Activated CD8-positive, alpha-beta memory T cell treated with anti-CD3 and anti-CD28 coated beads for 36 hours (primary cell): ENCODE results near the gene PTBP3. TPM values are rescaled to one million over a fixed set of nuclear protein-coding genes. Genes with fewer than 3 reads are reported as not detected.

Source experiments
- CTCF ChIA-PET: fragments of 350-600 bp; sonication (Branson Sonifier 250); formaldehyde crosslinking; loops from one replicate; lab custom pipeline; 2021; ENCODE audit warnings: antibody characterized with exemption; lab: Charles Lee
- POLR2A ChIA-PET: fragments of 350-600 bp; sonication (Branson Sonifier 250); formaldehyde crosslinking; loops from one replicate; lab custom pipeline; 2021; ENCODE audit warnings: antibody characterized with exemption; lab: Charles Lee
- total RNA-seq, 2 experiments: library from RNA; stranded (reverse); gene quantifications; one replicate each; pipeline ENCODE4 v1.2.3, GENCODE V29; 2021

PTBP3 gene
- total RNA-seq, 2 experiments from 2014 or later: 118 to 119 TPM

GRCh38 chr9:112332674-112332976 is 794 bp downstream of the PTBP3 start:
- ChIA-PET POLR2A (interaction anchor here (1.2 to 2.4 kb wide), 2 partner anchors 47 to 239 kb away, joined by 3 to 22 read pairs; partner anchors contain the start of gene HSDL2), CTCF (interaction anchor here (0.6 to 2.5 kb wide), 4 partner anchors 25 to 235 kb away, joined by 3 to 8 read pairs (median 3); partner anchors contain the start of gene HSDL2)

- POLR2A ChIA-PET: interaction anchor here (0.7 to 2.4 kb wide), 2 partner anchors 10 to 47 kb away, joined by 3 to 22 read pairs; partner anchors contain the start of gene HSDL2
These were observed 1.2 kb downstream of the PTBP3 start for GRCh38 chr9:112332214-112332613.

GRCh38 chr9:112331674-112331952 is 1.8 kb downstream of the PTBP3 start:
- CTCF ChIA-PET: interaction anchor here (0.8 to 1.0 kb wide), 2 partner anchors 12 to 70 kb away, joined by 3 read pairs; no protein-coding TSS in a partner anchor
- POLR2A ChIA-PET: interaction anchor here (0.7 kb wide), 1 partner anchor 9 kb away, joined by 3 read pairs; no protein-coding TSS in a partner anchor

More at GRCh38 chr9:112332214-112332613, 1.2 kb downstream of the PTBP3 start:
- CTCF ChIA-PET: interaction anchor here (0.6 to 2.5 kb wide), 4 partner anchors 12 to 71 kb away, joined by 3 to 8 read pairs (median 3); partner anchors contain the start of gene HSDL2

DNA sequence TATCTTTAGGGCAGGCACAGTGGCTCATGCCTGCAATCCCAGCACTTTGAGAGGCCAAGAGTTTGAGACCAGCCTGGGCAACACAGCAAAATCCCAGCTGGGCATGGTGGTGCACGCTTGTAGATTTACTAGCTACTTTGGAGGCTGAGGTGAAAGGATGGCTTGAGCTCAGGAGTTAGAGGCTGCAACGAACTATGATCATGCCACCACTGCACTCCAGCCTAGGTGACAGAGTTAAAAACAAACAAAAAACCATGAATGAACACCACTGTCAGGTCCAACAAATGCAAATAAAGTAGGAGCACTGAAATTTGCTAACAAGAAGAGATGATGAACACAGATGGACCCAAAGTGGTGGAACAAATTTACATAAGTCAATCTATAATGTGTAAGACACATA is 4.9 kb downstream of the PTBP3 start:
- ChIA-PET CTCF (no interaction called here), POLR2A (interaction anchor here (1.3 kb wide), 1 partner anchor 51 kb away, joined by 5 read pairs; the partner anchor contains the start of gene HSDL2)

GRCh38 chr9:112327718-112328450 is 5.5 kb downstream of the PTBP3 start:
- ChIA-PET CTCF (interaction anchor here (0.6 to 1.0 kb wide), 2 partner anchors 107 to 157 kb away, joined by 3 read pairs; no protein-coding TSS in a partner anchor), POLR2A (interaction anchor here (0.7 to 1.7 kb wide), 3 partner anchors 10 to 52 kb away, joined by 3 to 5 read pairs (median 4); partner anchors contain the start of gene HSDL2)

DNA sequence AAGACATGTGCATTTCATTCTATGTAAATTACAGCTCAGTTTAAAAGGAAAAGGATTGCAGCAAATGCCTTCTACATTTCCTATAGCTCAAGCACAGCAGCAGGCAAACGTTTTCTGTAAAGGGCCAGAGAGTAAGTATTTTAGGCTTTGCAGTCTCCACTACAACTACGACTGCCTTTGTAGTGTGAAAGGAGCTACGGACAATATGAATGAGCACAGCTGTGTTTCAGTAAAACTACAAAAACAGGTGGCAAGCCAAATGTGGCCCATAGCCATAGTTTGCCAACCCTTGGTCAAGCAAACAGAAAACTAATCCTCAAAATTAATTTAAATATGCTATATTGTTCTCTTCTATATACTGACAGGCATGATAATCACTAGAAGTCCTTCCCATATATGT is 7.2 kb downstream of the PTBP3 start:
- POLR2A ChIA-PET: no interaction called here
- CTCF ChIA-PET: interaction anchor here (0.5 to 1.1 kb wide), 2 partner anchors 101 to 116 kb away, joined by 3 to 5 read pairs; no protein-coding TSS in a partner anchor

DNA sequence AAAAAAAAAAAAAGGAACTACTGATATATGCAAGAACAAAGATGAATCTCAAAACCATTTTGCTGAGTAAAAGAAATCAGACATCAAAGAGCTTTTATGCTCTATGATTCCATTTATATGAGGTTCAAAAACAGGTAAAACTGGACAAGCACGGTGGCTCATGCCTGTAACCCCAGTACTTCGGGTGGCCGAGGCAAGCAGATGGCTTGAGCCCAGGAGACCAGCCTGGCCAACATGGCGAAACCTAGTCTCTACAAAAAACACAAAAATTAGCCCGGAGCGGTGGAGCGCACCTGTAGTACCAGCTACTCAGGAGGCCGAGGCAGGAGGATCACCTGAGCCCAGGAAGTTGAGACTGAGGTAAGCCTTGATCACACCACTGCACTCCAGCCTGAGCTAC is 7.8 kb downstream of the PTBP3 start:
- ChIA-PET POLR2A (no interaction called here), CTCF (interaction anchor here (1.0 to 1.1 kb wide), 2 partner anchors 45 to 101 kb away, joined by 3 read pairs; no protein-coding TSS in a partner anchor)

DNA sequence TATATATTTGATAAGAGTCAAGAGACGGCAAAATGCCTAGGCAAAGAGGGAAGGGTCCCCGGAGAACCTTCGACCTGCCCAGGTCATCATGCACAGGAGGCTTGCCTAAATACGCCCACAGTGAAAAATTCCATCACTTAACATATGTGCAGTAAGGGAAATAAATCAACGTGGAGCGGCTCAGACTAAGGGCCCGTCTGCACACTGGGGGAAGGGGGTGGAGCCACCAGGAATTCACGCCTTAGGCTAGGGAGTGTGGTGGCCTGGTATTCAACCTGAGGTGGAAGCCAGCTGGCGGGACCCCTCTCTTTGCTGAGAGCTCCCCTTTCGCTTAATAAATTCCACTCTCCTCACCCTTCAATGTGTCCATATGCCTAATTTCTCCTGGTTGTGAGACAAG is 8.3 kb downstream of the PTBP3 start:
- POLR2A ChIA-PET: no interaction called here

DNA sequence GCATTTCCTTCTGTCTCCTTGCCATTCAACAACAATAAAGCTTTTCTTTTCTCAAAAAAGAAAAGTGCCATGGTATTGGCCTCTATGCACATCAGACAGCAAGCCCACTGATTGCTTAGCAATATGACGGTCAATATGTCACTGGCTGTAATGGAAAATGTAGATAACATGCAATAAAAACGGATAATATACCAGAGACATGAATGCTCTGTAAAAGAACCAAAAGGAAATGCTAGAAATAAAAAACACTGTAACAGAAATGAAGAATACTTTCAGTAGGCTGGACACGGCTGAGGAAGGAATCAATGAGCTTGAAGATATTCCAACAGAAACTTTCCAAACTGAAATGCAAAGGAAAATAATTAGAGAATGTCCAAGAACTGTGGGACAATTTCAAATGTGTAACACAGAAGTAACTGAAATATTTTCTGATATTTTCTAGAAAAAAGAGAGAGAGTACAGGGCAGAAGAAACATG is 10.0 kb downstream of the PTBP3 start:
- ChIA-PET CTCF (no interaction called here), POLR2A (no interaction called here)

More for the DNA sequence above, 8.3 kb downstream of the PTBP3 start:
- CTCF ChIA-PET: interaction anchor here (1.0 to 1.1 kb wide), 2 partner anchors 46 to 100 kb away, joined by 3 read pairs; no protein-coding TSS in a partner anchor

DNA sequence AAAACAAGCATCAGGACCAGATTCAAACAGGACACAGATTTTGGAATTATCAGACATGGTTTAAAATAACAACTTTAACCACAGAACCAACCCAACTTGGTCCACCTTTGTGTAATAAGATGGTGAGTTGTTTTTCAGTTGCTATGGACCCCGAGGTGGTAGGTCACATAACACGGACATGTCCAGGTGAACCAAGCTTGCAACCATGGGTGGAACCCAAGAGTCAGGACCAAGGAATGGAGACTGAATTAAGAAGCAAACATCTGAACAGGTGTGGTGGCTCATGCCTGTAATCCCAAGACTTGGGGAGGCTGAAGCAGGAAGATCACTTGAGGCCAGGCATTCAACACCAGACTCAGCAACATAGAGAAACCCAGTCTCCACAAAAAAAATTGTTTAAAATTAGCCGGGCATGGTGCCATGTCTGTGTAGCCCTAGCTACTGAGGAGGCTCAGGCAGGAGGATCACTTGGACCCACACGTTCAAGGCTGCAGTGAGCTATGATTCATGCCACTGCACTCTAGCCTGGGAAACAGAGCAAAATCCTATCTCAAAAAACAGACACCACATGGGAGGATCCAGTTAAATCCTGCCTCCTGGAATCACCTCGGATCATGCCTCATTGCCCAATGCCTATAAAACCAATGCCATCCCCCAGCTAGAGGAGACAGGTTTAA is 10.6 kb downstream of the PTBP3 start:
- ChIA-PET POLR2A (interaction anchor here (0.6 kb wide), 1 partner anchor 9 kb away, joined by 3 read pairs; no protein-coding TSS in a partner anchor), CTCF (no interaction called here)

- ChIA-PET POLR2A (interaction anchor here (0.6 to 1.2 kb wide), 2 partner anchors 17 to 67 kb away, joined by 3 to 4 read pairs; partner anchors contain the start of gene PTBP3), CTCF (interaction anchor here (1.6 kb wide), 1 partner anchor 14 kb away, joined by 3 read pairs; no protein-coding TSS in a partner anchor)
These were observed 17.0 kb downstream of the PTBP3 start for GRCh38 chr9:112316258-112316943.

DNA sequence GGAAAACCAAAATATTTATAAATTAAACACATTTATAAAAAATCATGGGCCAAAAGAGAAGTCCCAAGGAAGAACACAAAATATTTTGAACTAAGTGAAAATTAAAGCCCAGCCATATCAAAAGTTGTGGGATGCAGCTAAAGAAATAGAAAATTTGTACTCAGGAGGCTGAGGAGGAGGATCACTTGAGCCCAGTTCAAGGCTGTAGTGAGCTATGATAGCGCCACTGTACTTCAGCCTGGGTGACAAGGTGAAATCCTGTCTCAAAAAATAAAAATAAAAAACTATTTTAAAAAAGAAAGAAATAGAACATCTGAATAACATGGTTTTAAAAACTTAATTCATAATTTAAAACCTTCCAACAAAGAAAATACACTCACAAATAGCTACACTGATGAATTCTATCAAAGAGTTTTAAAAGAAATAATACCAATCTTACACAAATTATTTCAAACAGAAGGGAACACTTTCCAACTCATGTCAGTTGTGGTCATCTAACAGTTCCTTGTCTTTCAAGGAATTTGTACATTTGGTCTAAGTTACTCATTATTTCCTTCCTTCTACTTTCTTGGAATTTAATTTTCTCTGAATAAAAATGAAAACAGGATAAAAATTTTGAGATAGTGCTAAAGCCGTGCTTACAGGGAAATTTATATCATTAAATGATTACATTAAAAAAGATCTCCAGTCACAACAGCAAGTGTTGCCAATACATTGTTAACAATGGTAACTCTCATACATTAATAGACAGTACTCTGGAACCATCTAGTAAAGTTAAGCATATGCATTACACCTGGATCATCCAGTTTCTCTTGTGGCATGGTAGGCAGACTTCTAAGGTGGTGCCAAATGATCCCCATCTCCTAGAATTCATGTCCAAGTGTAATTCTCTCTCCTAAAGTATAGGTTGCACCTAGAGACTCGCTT is 17.8 kb downstream of the PTBP3 start:
- ChIA-PET CTCF (no interaction called here), POLR2A (interaction anchor here (1.2 kb wide), 1 partner anchor 18 kb away, joined by 3 read pairs; the partner anchor contains the start of gene PTBP3)

DNA sequence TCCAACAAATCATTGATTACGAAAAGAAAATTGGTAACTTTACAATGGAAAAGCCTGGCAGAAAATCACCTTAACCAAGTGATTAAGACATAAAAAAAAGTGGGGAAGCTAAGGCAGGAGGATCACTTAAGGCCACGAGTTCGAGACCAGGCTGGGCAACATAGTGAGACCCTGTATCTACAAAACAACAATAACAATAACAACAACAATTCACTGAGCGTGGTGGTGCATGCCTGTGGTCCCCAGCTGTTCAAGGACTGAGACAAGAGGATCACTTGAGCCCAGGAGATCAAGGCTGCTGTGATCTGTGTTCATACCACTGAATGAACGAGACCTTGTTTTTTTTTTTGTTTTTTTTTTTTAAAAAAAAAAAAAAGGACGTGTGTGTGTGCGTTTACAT is 21.3 kb downstream of the PTBP3 start:
- CTCF ChIA-PET: interaction anchor here (2.3 kb wide), 1 partner anchor 21 kb away, joined by 6 read pairs; the partner anchor contains the start of gene PTBP3
- POLR2A ChIA-PET: no interaction called here

GRCh38 chr9:112311497-112311896 is 21.9 kb downstream of the PTBP3 start:
- CTCF ChIA-PET: interaction anchor here (2.3 kb wide), 1 partner anchor 22 kb away, joined by 6 read pairs; the partner anchor contains the start of gene PTBP3
- POLR2A ChIA-PET: no interaction called here

- POLR2A ChIA-PET: no interaction called here
- CTCF ChIA-PET: no interaction called here
These were observed 22.6 kb downstream of the PTBP3 start for GRCh38 chr9:112310826-112311225.

DNA sequence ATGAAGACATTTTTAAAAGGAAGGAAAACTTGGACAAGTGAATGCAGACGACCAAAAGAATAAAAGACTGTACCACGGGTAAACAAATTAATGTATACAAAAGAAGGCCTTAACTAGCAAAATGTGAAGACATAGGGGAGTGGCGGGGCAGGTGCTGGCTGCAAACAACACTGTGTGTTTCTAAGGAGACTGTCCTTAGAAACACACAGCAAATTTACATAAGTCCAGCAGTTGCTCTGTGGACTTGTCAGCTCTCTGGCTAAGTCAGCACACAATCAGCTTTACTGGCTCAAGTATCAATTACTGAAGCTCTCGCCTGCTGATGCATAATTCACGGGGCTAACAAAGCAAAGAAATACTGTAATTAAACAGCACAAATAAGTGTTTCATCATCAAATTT is 24.8 kb downstream of the PTBP3 start:
- POLR2A ChIA-PET: no interaction called here
- CTCF ChIA-PET: no interaction called here

GRCh38 chr9:112301420-112301819 is 32.0 kb downstream of the PTBP3 start:
- POLR2A ChIA-PET: no interaction called here
- CTCF ChIA-PET: interaction anchor here (1.0 kb wide), 1 partner anchor 16 kb away, joined by 3 read pairs; no protein-coding TSS in a partner anchor

DNA sequence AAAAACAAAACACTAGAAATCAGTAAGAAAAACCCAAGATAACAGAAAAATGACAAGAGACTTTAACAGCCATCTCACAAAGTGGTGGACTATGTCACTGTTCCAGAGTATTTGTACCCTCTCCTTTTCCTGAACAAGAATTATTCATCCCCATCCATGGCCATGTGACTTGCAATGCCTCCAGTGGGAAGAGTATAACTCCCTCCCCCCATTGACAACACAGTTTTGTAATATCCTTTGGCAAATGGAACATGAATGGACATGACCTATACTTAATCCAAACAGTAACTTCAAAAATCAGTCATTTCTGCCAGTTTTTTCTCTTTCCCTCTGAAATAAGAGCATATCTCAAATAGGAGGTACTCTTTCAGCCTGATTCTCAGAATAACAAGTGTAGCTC is 33.9 kb downstream of the PTBP3 start:
- POLR2A ChIA-PET: no interaction called here
- CTCF ChIA-PET: no interaction called here
